HCT116 (cell line): ENCODE measurements around the gene CLN3. TPM values are rescaled to one million over a fixed set of nuclear protein-coding genes. Genes with fewer than 3 reads are reported as not detected.

Experiments used
- ATAC-seq: fragments of 200-7000 bp; cut with Tn5 transposase; 2 replicates; pipeline ENCODE4 v1.9.1; 2020; ENCODE audit warnings: mild to moderate bottlenecking, moderate library complexity
- BruUV-seq: library from RNA; stranded (reverse); fragments of 400-500 nt; replicated peaks from 2 replicates; lab custom pipeline; 2021; lab: Mats Ljungman, UMichigan
- CTCF ChIA-PET: fragments of 300-600 bp; sonication (Branson Sonifier 250); formaldehyde crosslinking; loops from one replicate; lab custom pipeline; 2021; ENCODE audit warnings: antibody characterized with exemption; lab: Charles Lee
- POLR2A ChIA-PET: fragments of 300-600, 350-600 bp; sonication (Branson Sonifier 250); formaldehyde crosslinking; loops from one replicate; lab custom pipeline; 2021; ENCODE audit warnings: antibody characterized with exemption; lab: Charles Lee
- RAD21 ChIA-PET, 2 experiments: fragments of 300-600 bp; sonication (Branson Sonifier 250); formaldehyde crosslinking; loops; one replicate each; lab custom pipeline; 2023; ENCODE audit warnings: low total read pairs in 2 of 2; ENCODE audit not compliant: uncharacterized antibody in 2 of 2, unreplicated experiment in 2 of 2, low non-redundant PET in 1 of 2; lab: Charles Lee
- DNase-seq: peaks from one replicate; pipeline ENCODE4 v3.0.0-alpha.2; 2010; ENCODE audit warnings: low read depth, low spot score
- H2AFZ ChIP-seq: fragments of 200-600 bp; shearing (Covaris generic), sonication (generic); 2 replicates; pipeline ENCODE4 v1.6.1; 2017; ENCODE audit warnings: low read depth, mixed run types, mixed read lengths, antibody characterized with exemption, low read length; ENCODE audit not compliant: poor library complexity, severe bottlenecking
- H3K27ac ChIP-seq: 2 replicates; pipeline ENCODE4 v1.5.1; 2012; ENCODE audit warnings: low read depth, low read length
- H3K27me3 ChIP-seq: fragments of 200-600 bp; sonication (generic); 2 replicates; pipeline ENCODE4 v1.6.1; 2016; ENCODE audit warnings: mixed run types, low read length, mixed read lengths; ENCODE audit not compliant: insufficient read depth
- H3K36me3 ChIP-seq, 2 experiments: fragments of 200-500 bp in 1 of 2; fragments of 200-600 bp in 1 of 2; sonication (Bioruptor generic) in 1 of 2; sonication (generic) in 1 of 2; 2 replicates each; pipeline versions ENCODE4 v1.5.1 to v1.6.1; 2014 to 2016; ENCODE audit warnings: low read length in 2 of 2, inconsistent platforms in 1 of 2, mixed read lengths in 1 of 2, mixed run types in 1 of 2; ENCODE audit not compliant: insufficient read depth in 2 of 2, control insufficient read depth in 1 of 2
- H3K4me1 ChIP-seq, 2 experiments: fragments of 200-600 bp in 1 of 2; sonication (generic) in 1 of 2; 2 replicates each; pipeline versions ENCODE4 v1.5.1 to v1.6.1; 2012 to 2017; ENCODE audit warnings: low read length in 2 of 2, inconsistent platforms in 1 of 2, mild to moderate bottlenecking in 1 of 2, mixed read lengths in 1 of 2, mixed run types in 1 of 2, moderate library complexity in 1 of 2; ENCODE audit not compliant: insufficient read depth in 2 of 2, control insufficient read depth in 1 of 2
- H3K4me2 ChIP-seq: fragments of 200-600 bp; sonication (generic); 2 replicates; pipeline ENCODE4 v1.6.1; 2017; ENCODE audit warnings: mixed run types, low read length, mixed read lengths
- H3K4me3 ChIP-seq, 2 experiments: fragments of 200-600 bp in 1 of 2; sonication (generic) in 1 of 2; replicated peaks in 1 of 2; 2 replicates each; pipeline ENCODE4 v1.5.1; 2011 to 2016; ENCODE audit warnings: low read length in 2 of 2, control low read depth in 1 of 2, low read depth in 1 of 2, mild to moderate bottlenecking in 1 of 2, mixed read lengths in 1 of 2, mixed run types in 1 of 2
- H3K79me2 ChIP-seq: fragments of 200-600 bp; sonication (generic); 2 replicates; pipeline ENCODE4 v1.6.1; 2017; ENCODE audit warnings: mild to moderate bottlenecking, mixed run types, low read length, moderate library complexity, mixed read lengths; ENCODE audit not compliant: insufficient read depth
- H3K9ac ChIP-seq: fragments of 200-600 bp; sonication (generic); 2 replicates; pipeline ENCODE4 v1.6.1; 2016; ENCODE audit warnings: low read length, mixed read lengths
- H3K9me2 ChIP-seq: fragments of 200-600 bp; sonication (generic), shearing (Covaris generic); 2 replicates; pipeline ENCODE4 v1.6.1; 2017; ENCODE audit warnings: mixed run types, mild to moderate bottlenecking, moderate library complexity; ENCODE audit not compliant: insufficient read depth
- H3K9me3 ChIP-seq, 2 experiments: fragments of 200-500 bp in 1 of 2; fragments of 200-600 bp in 1 of 2; sonication (Bioruptor generic) in 1 of 2; sonication (generic) in 1 of 2; 2 replicates each; pipeline ENCODE4 v1.6.1; 2014 to 2017; ENCODE audit warnings: low read length in 2 of 2, mixed read lengths in 2 of 2, inconsistent platforms in 1 of 2, low read depth in 1 of 2, mild to moderate bottlenecking in 1 of 2, mixed run types in 1 of 2, moderate library complexity in 1 of 2; ENCODE audit not compliant: control insufficient read depth in 1 of 2, insufficient read depth in 1 of 2
- H4K20me1 ChIP-seq: fragments of 200-600 bp; sonication (generic), shearing (Covaris generic); 2 replicates; pipeline ENCODE4 v1.6.1; 2017; ENCODE audit warnings: mixed run types, mild to moderate bottlenecking, moderate library complexity; ENCODE audit not compliant: insufficient read depth
- ATF3 ChIP-seq: IDR thresholded peaks from 2 replicates; pipeline ENCODE4 v1.6.1; 2012
- CBX3 ChIP-seq: IDR thresholded peaks from 2 replicates; pipeline ENCODE4 v1.6.1; 2012; ENCODE audit warnings: low read depth
- CEBPB ChIP-seq: IDR thresholded peaks from 2 replicates; pipeline ENCODE4 v1.6.1; 2012; ENCODE audit warnings: low read depth
- EZH2phosphoT487 ChIP-seq: fragments of 200-600 bp; IDR thresholded peaks from 2 replicates; pipeline ENCODE4 v1.6.1; 2018; ENCODE audit warnings: antibody characterized with exemption, borderline replicate concordance
- FOSL1 ChIP-seq: IDR thresholded peaks from 2 replicates; pipeline ENCODE4 v1.6.1; 2012; ENCODE audit warnings: low read depth
- MAX ChIP-seq: IDR thresholded peaks from 2 replicates; pipeline ENCODE4 v1.6.1; 2012
- POLR2AphosphoS5 ChIP-seq: IDR thresholded peaks from 2 replicates; pipeline ENCODE4 v1.6.1; 2011; ENCODE audit warnings: mild to moderate bottlenecking, low read depth, low read length, moderate library complexity
- SP1 ChIP-seq: IDR thresholded peaks from 2 replicates; pipeline ENCODE4 v1.6.1; 2012; ENCODE audit warnings: low read depth
- TCF7L2 ChIP-seq: IDR thresholded peaks from 2 replicates; pipeline ENCODE4 v1.7.0; 2011; ENCODE audit warnings: borderline replicate concordance, inconsistent platforms; ENCODE audit not compliant: insufficient read depth, insufficient read length; ENCODE audit errors: extremely low read depth
- ZBTB33 ChIP-seq: IDR thresholded peaks from 2 replicates; pipeline ENCODE4 v1.6.1; 2011; ENCODE audit warnings: mild to moderate bottlenecking, low read length, moderate library complexity; ENCODE audit not compliant: insufficient replicate concordance; ENCODE audit errors: extremely low read depth
- ZNF274 ChIP-seq: fragments of 200-500 bp; sonication (Bioruptor generic); IDR thresholded peaks from 2 replicates; pipeline ENCODE4 v1.6.1; 2014; ENCODE audit warnings: mild to moderate bottlenecking, low read depth, low read length, inconsistent platforms
- intact Hi-C: fragments of 100-400 bp; cut with micrococcal nuclease; formaldehyde crosslinking; loops from 2 replicates; pipeline ENCODE4 v1.10.0; 2022
- total RNA-seq: library from RNA; stranded (reverse); gene quantifications from one replicate; pipeline ENCODE4 v1.2.1, GENCODE V29; 2021; ENCODE audit not compliant: unreplicated experiment

CLN3 gene
- total RNA-seq, 1 experiment from 2014 or later: 19.9 TPM

GRCh38 chr16:28495795-28496749 lies 4.2 kb upstream of the CLN3 start:
- intact Hi-C loops: no loop called here
- no peaks in the 10 kb centered on the region for H3K9me2 ChIP-seq
- ATAC-seq: no peak
- H3K9ac ChIP-seq: no peak overlapping the region
- no peak for DNase-seq
- H3K4me3 ChIP-seq: no peak overlapping the region
- TF ChIP-seq ZBTB33 (no peak), MAX (no peak), EZH2phosphoT487 (no peak), CEBPB (no peak), CBX3 (no peak), FOSL1 (no peak), TCF7L2 (no peak), SP1 (no peak), POLR2AphosphoS5 (no peak), ZNF274 (no peak), ATF3 (no peak)
- TF ChIP-seq, all 23 proteins: peak for 0
- no peak overlapping the region for H2AFZ ChIP-seq
- peaks cover 4% of the 10 kb centered on the region; the same call in 1 of the 2 replicates for H3K79me2 ChIP-seq
- no peak overlapping the region for H3K4me2 ChIP-seq
- H4K20me1 ChIP-seq: no peaks in the 10 kb centered on the region
- ChIA-PET RAD21 (no interaction called here), CTCF (no interaction called here), POLR2A (no interaction called here)
- H3K4me1 ChIP-seq: peaks cover 0 to 10% of the 10 kb centered on the region in 2 experiments; a peak in 2 of 4 replicates
- BruUV-seq: no TSS peak
- H3K27me3 ChIP-seq: no peaks in the 10 kb centered on the region
- H3K36me3 ChIP-seq: no peaks in the 10 kb centered on the region
- no peak overlapping the region for H3K27ac ChIP-seq
- no peaks in the 10 kb centered on the region for H3K9me3 ChIP-seq
